Vagina (tissue), 2 donors: ENCODE measurements around the gene PITRM1. TPM values are rescaled to one million over a fixed set of nuclear protein-coding genes. Genes with fewer than 3 reads are reported as not detected.

Source experiments
- DNase-seq, 2 donors: peaks; one replicate each; pipeline ENCODE4 v3.0.0-alpha.2; 2017; ENCODE audit errors: extremely low spot score in 2 of 2
- H3K27ac ChIP-seq: fragments of 200-600 bp; sonication (generic); one replicate; pipeline ENCODE4 v1.5.1; 2019
- H3K27me3 ChIP-seq: fragments of 200-600 bp; sonication (generic); one replicate; pipeline ENCODE4 v1.5.1; 2019
- H3K36me3 ChIP-seq, 2 donors: fragments of 200-600 bp; sonication (generic); one replicate each; pipeline ENCODE4 v1.5.1; 2017 to 2019
- H3K4me1 ChIP-seq: fragments of 200-600 bp; sonication (generic); one replicate; pipeline ENCODE4 v1.5.1; 2019
- H3K4me3 ChIP-seq, 2 donors: fragments of 200-600 bp; sonication (generic); 1 replicate in 1 of 2; 2 replicates in 1 of 2; pipeline ENCODE4 v1.5.1; 2016 to 2019
- H3K9me3 ChIP-seq: fragments of 200-600 bp; sonication (generic); one replicate; pipeline ENCODE4 v1.5.1; 2019
- CTCF ChIP-seq, 3 experiments: fragments of 450-650 bp in 2 of 3; fragments of 200-600 bp in 1 of 3; sonication (generic) in 1 of 3; IDR thresholded peaks; one replicate each; pipeline ENCODE4 v1.5.1; 2017 to 2019; ENCODE audit warnings: antibody characterized with exemption in 3 of 3, mild to moderate bottlenecking in 2 of 3, moderate library complexity in 2 of 3
- POLR2A ChIP-seq, 2 donors: fragments of 450-650 bp; IDR thresholded peaks; one replicate each; pipeline ENCODE4 v1.6.1; 2017; ENCODE audit warnings: antibody characterized with exemption in 2 of 2, mild to moderate bottlenecking in 2 of 2, moderate library complexity in 2 of 2
- POLR2AphosphoS5 ChIP-seq, 2 donors: sonication (generic); formaldehyde crosslinking; IDR thresholded peaks; one replicate each; pipeline ENCODE4 v1.9.0; 2017; ENCODE audit warnings: antibody characterized with exemption in 2 of 2, mild to moderate bottlenecking in 2 of 2, low read depth in 1 of 2; ENCODE audit not compliant: insufficient read depth in 1 of 2
- intact Hi-C: fragments of 100-400 bp; cut with DNase I; formaldehyde crosslinking; loops from one replicate; pipeline ENCODE4 v1.15.1; 2023
- total RNA-seq: library from RNA; depleted of rRNA; stranded (reverse); fragments of >200 nt; gene quantifications from one replicate; pipeline ENCODE4 v1.2.3, GENCODE V29; 2016

The PITRM1 gene
- total RNA-seq, 1 donor from 2014 or later, result 58.9 TPM

- Histone ChIP-seq H3K27ac (no peak overlapping the region), H3K36me3 (peaks cover 0 to 12% of the 10 kb centered on the region in 2 donors), H3K4me3 (no peak overlapping the region), H3K27me3 (no peaks in the 10 kb centered on the region), H3K4me1 (no peaks in the 10 kb centered on the region), H3K9me3 (no peaks in the 10 kb centered on the region)
- intact Hi-C loops, result no loop called here
- DNase-seq, result no peak
- no peak for TF ChIP-seq POLR2AphosphoS5 (IDR thresholded peaks at IDR 0.05; ENCODE audit: insufficient read depth in 1 of 2, low read depth in 1 of 2)
- TF ChIP-seq CTCF (IDR thresholded peaks at IDR 0.05), result no peak
- TF ChIP-seq POLR2A (IDR thresholded peaks at IDR 0.05), result no peak
These were observed 52.7 kb downstream of the PITRM1 start for GRCh38 chr10:3119796-3120459.

GRCh38 chr10:3118641-3119091 lies 53.9 kb downstream of the PITRM1 start:
- no peak for DNase-seq
- no peaks in the 10 kb centered on the region for H3K27me3 ChIP-seq
- TF ChIP-seq POLR2A (IDR thresholded peaks at IDR 0.05), result no peak
- H3K36me3 ChIP-seq, result peaks cover 0 to 9% of the 10 kb centered on the region in 2 donors
- no peaks in the 10 kb centered on the region for H3K4me1 ChIP-seq
- intact Hi-C loops, result no loop called here
- H3K27ac ChIP-seq, result no peak overlapping the region
- H3K9me3 ChIP-seq, result no peaks in the 10 kb centered on the region
- no peak overlapping the region for H3K4me3 ChIP-seq

GRCh38 chr10:3117486-3117885 lies 55.1 kb downstream of the PITRM1 start:
- no peaks in the 10 kb centered on the region for H3K9me3 ChIP-seq
- DNase-seq, result no peak
- TF ChIP-seq CTCF (IDR thresholded peaks at IDR 0.05), result no peak
- TF ChIP-seq POLR2A (IDR thresholded peaks at IDR 0.05), result no peak
- TF ChIP-seq POLR2AphosphoS5 (IDR thresholded peaks at IDR 0.05; ENCODE audit: insufficient read depth in 1 of 2, low read depth in 1 of 2), result no peak
- H3K27me3 ChIP-seq, result no peaks in the 10 kb centered on the region
- H3K36me3 ChIP-seq, result peaks cover 0 to 20% of the 10 kb centered on the region in 2 donors
- intact Hi-C loops, result no loop called here
- H3K4me3 ChIP-seq, result no peak overlapping the region
- no peaks in the 10 kb centered on the region for H3K4me1 ChIP-seq
- no peak overlapping the region for H3K27ac ChIP-seq

- TF ChIP-seq CTCF (IDR thresholded peaks at IDR 0.05) (no peak), POLR2AphosphoS5 (IDR thresholded peaks at IDR 0.05; ENCODE audit: insufficient read depth in 1 of 2, low read depth in 1 of 2) (no peak), POLR2A (IDR thresholded peaks at IDR 0.05) (no peak)
- Histone ChIP-seq H3K9me3 (no peaks in the 10 kb centered on the region), H3K27me3 (no peaks in the 10 kb centered on the region), H3K27ac (no peak overlapping the region), H3K4me1 (no peaks in the 10 kb centered on the region), H3K36me3 (peaks cover 0 to 20% of the 10 kb centered on the region in 2 donors), H3K4me3 (no peak overlapping the region)
- intact Hi-C loops, result no loop called here
- no peak for DNase-seq
These were observed 56.0 kb downstream of the PITRM1 start for GRCh38 chr10:3116508-3117100.

- H3K36me3 ChIP-seq, result peaks cover 0 to 20% of the 10 kb centered on the region in 2 donors
- H3K27ac ChIP-seq, result no peak overlapping the region
- no peaks in the 10 kb centered on the region for H3K27me3 ChIP-seq
- no peak overlapping the region for H3K4me3 ChIP-seq
- intact Hi-C loops, result no loop called here
- no peaks in the 10 kb centered on the region for H3K9me3 ChIP-seq
- TF ChIP-seq POLR2AphosphoS5 (IDR thresholded peaks at IDR 0.05; ENCODE audit: insufficient read depth in 1 of 2, low read depth in 1 of 2), result no peak
- no peak for DNase-seq
- no peaks in the 10 kb centered on the region for H3K4me1 ChIP-seq
These were observed 56.9 kb downstream of the PITRM1 start for GRCh38 chr10:3115685-3116084.

- no peak for DNase-seq
- Histone ChIP-seq H3K9me3 (no peaks in the 10 kb centered on the region), H3K27me3 (no peaks in the 10 kb centered on the region), H3K27ac (no peak overlapping the region), H3K36me3 (peaks cover 0 to 16% of the 10 kb centered on the region in 2 donors), H3K4me1 (no peaks in the 10 kb centered on the region), H3K4me3 (no peak overlapping the region)
- intact Hi-C loops, result no loop called here
- TF ChIP-seq POLR2A (IDR thresholded peaks at IDR 0.05), result no peak
These were observed 59.2 kb downstream of the PITRM1 start for GRCh38 chr10:3113343-3113720.
